B cell (primary cell): ENCODE measurements around the gene ANKRD44.

Experiments
- EZH2 ChIP-seq: IDR thresholded peaks from 2 replicates; pipeline ENCODE4 v1.6.1; 2012; ENCODE audit warnings: borderline replicate concordance, low read depth, mild to moderate bottlenecking, moderate library complexity, low read length; ENCODE audit not compliant: insufficient read depth, poor library complexity, severe bottlenecking
- TF ChIP-seq, protein P1 (sequence below): fragments of 200-600 bp; IDR thresholded peaks from one replicate; pipeline ENCODE4 v1.8.0; 2022; ENCODE audit warnings: antibody characterized with exemption, mild to moderate bottlenecking

DNA sequence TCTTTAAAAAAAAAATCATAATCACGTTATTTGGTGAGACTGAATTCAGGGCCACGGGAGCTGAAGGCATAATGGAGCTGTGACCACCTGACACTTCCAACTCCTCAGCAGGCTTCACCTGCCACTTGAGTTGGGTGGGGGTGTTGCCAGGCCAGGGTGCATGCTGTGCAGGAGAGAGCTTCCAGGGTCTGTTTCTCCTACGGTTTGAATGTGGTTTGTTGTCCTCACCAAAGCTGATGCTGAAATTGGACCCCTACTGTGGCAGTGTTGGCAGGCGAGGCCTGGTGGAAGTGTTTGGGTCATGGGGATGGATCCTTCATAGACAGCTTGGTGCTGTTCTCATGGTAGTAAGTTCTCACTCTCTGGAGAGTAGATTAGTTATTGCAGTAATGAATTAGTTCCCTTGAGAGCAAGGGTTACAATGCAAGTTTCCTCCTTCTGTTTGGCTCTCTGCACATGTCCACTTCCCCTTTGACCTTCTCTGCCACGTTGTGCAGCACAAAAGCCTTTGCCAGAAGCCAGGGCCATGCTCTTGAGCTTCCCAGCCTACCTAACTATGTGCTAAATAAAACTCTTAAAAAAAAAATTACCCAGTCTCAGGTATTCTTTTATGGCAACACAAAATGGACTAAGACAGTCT lies 38.3 kb upstream of the ANKRD44 start:
- TF ChIP-seq, protein P1, sequence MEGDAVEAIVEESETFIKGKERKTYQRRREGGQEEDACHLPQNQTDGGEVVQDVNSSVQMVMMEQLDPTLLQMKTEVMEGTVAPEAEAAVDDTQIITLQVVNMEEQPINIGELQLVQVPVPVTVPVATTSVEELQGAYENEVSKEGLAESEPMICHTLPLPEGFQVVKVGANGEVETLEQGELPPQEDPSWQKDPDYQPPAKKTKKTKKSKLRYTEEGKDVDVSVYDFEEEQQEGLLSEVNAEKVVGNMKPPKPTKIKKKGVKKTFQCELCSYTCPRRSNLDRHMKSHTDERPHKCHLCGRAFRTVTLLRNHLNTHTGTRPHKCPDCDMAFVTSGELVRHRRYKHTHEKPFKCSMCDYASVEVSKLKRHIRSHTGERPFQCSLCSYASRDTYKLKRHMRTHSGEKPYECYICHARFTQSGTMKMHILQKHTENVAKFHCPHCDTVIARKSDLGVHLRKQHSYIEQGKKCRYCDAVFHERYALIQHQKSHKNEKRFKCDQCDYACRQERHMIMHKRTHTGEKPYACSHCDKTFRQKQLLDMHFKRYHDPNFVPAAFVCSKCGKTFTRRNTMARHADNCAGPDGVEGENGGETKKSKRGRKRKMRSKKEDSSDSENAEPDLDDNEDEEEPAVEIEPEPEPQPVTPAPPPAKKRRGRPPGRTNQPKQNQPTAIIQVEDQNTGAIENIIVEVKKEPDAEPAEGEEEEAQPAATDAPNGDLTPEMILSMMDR, result no peak
- TF ChIP-seq EZH2, result no peak
